Measurements from ENCODE around the gene TMEM184A.
"Not testable (repeated sequence)": the region's sequence is repeated elsewhere in the genome, so short reads cannot be mapped to it uniquely, and the experiment has no call there.

The TMEM184A gene

DNA sequence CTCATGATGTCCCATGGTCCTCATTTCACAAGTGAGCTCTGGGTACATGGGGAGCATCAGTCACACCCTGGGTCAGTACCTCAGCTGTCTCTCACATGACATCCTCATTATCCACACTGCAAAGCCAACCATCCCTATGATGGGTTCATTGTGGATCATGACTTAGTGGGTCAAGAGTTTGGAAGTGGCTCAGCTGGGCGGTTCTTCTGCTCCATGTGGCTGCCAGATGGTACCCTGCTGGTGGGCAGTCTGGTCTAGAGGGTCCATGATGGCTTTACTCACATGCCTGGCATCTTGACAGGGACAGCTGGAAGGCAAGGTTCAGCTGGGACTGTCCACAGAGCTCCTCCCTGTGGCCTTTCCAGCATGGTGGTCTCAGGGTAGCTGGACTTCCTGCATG, 33.0 kb upstream of the TMEM184A start:
- DNase-seq, result no peak

DNA sequence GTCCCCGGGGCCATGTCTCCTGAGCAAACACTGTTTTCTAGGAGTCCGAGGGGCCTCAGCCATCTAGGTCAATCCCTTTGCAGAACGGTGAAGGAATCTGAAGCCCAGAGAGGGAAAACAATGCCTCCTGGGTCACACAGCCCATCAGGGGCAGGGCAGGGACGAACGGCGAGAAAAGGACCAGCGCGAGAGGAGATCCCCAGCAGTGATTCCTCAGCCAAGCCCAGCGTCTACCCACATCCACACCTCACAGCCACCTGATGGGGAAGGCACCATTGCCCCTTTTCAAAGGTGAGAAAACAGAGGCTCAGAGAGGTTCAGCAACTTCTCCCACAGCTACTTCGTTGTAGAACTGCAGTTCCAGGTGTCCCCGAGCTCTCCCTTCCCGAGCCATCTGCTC, 31.7 kb upstream of the TMEM184A start:
- no peak for DNase-seq

DNA sequence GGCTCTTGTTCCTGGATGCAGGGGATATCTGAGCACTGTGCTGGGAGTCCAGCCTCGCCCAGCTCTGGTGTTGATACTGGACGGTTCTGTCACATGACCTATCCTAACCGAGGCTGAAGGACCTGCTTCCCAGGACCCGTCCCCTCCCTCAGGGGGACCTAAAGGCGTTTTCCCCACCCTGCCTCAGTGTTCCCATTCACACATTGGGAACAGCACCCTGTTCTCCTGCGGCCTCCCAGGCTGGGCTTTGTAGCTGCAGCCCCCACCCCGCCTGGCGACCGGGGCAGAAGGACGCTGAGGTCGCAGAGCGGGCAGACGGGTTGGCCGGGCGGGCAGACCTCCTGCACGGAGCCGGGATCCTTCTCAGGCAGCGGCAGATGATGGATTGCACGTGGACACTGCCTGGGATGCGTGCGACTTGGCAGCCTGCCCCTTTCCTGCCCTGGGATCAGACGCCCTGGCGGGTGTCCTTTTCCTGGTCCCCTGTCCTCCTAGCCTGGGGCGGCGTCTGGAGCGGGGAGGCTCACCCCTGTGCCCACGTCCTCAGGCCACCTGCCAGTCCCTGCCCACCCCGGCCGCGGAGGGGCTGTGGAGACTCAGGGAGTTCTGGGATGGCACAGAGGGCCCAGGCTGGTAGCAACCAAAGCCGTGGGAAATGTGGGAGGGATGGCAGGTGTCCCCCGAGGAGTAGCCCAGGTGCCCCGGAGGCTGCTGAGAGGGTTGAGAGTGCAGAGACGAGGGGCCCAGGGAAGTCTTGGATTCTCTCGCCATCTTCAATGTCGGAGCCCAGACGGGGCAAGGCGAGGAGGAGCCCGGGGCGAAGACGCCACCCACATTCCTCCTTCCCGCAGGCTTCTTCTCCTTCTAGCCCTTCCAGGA, 31.1 kb upstream of the TMEM184A start:
- DNase-seq, result no peak

DNA sequence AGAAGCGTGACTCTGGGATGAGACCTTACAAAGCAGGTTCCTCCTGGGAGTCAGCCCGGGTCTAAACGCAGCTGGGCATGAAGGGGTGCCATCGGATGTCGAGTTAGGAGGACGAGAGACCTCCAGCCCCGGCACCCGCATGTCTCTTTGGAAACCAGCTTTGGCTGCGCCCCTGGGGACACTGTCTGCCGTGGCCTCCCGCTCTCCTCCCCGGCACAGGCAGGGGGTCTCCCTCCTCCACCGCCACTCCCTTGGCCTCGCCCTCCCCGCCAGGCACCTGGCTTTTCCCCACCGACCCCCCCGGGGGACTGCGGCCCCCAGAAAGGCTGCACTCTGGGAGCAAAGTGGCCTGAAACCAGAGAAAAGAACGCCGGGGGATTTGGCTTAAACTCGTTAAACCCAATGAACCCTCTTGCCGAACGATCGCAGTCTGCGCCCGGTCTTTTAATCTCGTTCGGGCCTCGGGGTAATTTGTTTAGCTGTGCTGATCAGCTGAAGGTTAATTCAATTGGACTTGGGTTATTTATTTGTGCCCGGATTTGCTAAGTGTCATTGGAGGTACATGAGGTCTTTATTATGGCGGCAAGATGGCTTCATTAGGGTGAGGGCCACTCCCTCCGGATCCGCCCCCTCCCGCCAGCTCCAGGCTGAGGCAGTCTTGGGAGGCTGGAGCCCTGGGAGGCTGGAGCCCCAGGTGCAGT, 30.3 kb upstream of the TMEM184A start:
- DNase-seq, result no peak

DNA sequence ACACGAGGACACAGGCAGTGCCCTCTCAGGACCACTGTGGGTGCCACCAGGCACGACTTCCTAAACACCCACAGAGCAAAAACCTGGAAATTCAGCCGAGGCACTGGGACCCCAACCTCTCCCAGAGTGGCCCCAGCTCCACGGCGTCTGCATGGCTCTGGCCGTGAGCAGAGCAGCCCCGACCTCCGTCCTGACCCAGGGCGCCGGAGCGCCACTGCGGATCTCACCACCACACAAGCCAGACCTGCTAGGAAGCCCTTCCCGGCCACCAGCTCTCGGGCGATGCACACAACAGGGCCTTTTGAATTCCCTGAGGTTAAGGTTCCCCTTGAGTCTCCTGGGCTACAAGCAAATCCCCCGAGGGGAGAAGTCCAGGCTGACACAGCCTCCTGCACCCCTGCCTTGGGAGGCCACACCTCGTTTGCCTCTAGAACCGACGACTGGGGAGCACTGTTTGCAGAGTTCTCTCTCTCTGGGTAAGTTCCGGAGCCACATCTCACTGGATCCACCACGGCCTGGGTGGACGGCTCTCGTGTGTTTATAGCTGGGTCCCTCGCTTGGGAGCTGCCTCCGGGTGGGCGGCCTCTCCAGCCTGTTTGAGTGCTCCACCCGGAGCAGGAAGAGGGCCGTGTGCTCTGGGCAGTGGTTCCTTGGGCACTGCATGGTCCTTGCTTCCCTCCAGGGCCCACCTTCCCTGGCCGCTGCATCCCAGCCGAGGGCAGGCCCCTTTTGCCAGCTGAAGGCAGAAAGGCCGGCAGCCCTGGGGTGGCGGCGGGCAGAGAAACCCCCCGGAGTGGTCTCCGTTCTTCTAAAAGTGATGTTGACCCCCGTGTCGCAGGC, 29.4 kb upstream of the TMEM184A start:
- no peak for DNase-seq

GRCh38 chr7:1584700-1585099, 28.7 kb upstream of the TMEM184A start:
- no peak for DNase-seq

- not testable (repeated sequence) for DNase-seq
These were observed 27.4 kb upstream of the TMEM184A start for GRCh38 chr7:1583241-1583930.

DNA sequence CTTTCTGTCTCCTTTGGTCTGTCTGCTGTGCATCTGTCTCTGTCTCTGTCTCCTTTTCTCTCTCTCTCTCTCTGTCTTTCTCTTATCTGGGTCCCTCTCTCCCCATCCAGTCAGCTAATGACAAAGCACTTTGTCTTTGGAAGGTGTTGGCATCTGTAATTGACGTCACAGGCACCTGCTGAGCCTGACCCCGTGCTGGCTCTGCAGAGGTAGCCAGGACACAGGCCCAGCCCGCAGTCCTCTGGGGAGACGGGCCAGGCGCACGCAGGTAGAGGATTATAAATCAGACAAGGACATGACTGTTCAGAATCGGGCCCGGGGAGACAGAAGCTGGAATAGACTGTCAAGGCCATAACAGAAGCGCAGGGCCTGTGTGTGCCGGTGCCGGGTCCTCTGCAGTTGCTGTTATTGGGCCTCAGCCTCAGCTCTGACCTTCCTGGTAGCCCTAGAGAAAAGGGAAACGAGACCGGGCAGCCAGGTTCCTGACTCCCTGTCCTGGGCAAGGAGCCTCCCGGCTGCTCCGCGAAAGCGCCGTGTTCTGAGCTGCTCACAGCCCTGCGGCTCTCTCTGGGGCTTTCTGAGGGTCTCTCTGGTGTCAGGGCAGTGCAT, 24.5 kb upstream of the TMEM184A start:
- DNase-seq, result no peak

- peak; percentile 81 for DNase-seq
These were observed 23.7 kb upstream of the TMEM184A start for GRCh38 chr7:1579481-1580421.

DNA sequence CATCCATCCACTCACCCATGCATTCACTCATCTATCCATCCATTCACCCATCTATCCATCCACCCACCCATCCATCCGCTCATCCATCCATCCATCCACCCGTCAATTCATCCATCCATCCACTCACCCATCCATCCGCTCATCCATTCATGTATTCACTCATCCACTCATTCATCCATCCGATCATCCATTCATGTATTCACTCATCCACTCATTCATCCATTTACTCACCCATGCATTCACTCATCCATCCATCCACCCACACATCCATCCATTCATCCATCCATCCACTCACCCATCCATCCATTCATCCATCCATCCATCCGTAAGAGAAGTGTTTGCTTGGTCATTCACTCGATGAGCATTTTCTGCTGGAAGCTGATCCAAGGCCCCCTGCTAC, 22.5 kb upstream of the TMEM184A start:
- no peak for DNase-seq

DNA sequence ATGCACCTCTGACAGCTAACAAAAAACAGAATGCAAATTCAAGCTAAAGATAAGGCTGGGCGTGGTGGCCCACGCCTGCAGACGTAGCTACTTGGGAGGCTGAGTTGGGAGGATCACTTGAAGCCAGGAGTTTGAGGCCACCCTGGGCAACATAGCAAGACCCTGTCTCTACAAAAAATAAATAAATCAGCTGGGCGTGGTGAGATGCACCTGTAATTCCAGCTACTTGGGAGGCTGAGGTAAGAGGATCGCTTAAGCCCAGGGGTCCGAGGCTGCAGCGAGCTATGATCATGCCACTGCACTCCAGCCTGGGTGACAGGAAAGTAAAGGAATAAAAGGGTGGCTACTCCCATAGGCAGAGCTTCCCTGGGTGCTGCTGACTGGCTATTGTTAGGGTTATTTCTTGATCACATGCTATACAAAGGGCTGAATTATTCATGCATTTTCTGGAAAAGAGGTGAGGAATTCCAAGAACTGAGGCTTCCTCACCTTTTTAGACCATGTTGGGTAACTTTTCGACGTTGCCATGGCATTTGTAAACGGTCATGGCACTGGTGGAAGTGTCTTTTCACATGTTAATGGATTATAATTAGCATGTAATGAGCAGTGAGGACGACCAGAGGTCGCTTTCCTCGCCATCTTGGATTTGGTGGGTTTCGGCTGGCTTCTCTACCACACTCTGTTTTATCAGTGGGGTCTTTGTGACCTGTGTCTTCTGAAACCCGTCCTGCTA, 20.7 kb upstream of the TMEM184A start:
- DNase-seq, result no peak

- no peak for DNase-seq
These were observed 19.8 kb upstream of the TMEM184A start for GRCh38 chr7:1575809-1576208.

DNA sequence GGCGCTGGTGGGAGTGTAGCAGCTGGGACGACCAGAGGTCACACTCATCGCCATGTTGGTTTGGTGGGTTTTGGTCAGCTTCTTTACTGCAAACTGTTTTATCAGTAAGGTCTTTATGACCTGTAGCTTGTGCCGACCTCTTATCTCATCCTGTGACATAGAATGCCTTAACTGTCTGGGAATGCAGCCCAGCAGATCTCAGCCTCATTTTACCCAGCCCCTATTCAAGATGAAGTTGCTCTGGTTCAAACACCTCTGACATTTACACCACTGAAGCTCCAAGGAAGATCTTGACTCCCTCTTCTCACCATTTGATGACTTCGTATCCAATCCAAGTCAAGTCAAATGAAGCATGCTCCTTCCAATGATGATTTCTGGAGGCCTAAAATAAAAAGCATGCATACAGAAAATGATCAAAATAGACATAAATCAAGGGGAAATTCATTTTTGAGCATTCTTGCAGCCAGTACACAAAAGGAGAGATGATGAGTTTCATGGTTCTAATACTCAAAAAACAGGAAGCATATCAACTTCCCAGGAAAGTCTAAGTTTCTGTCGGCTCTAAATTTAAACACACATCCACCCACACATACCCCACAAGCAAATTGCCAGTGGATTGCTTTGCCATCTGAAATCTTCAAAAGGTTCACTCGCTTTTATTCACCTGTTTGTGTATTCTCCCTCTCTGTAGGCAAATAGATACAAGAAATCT, 16.3 kb upstream of the TMEM184A start:
- no peak for DNase-seq

GRCh38 chr7:1569833-1570632, 14.0 kb upstream of the TMEM184A start, which contains the start of gene PSMG3:
TSS of gene PSMG3 (minus strand) at chr7:1570032. CDS start at chr7:1569339, 693 bp downstream.
- DNase-seq, result peak; percentile 95

DNA sequence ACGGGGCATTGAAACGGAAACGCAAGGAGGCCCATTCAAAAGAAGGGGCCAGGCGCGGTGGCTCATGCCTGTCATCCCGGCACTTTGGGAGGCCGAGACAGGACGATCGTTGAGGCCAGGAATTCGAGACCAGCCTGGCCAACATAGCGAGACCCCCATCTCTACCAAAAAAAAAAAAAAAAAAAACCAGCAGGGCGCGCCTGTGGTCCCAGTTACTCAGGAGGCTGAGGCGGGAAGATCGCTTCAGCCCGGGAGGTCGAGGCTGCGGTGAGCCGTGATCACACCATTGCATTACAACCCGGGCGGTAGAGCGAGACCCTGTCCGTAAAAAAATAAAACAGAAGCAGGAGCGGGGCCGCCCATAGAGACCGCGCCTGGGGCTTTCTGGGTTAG, 13.4 kb upstream of the TMEM184A start:
- no peak for DNase-seq

DNA sequence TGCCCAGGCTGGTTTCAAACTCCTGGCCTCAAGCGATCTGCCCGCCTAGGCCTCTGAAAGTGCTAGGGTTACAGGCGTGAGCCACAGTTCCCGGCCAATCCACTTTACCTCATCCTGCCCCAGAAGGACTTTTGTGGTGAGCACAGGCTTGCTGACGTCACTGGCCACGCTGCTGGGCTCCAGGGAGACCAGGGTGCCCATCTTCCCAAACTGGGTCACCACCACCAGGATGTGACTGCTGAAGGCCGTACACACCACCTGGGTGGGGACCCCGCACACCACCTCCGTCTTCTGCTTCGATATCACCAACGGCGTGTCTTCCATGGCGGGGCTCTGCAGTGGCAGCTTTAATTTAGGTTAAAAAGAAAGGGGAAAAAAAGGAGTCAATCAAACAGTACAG, 13.0 kb upstream of the TMEM184A start:
- DNase-seq, result peak; percentile 29

GRCh38 chr7:1567896-1568510, 12.0 kb upstream of the TMEM184A start:
- no peak for DNase-seq

DNA sequence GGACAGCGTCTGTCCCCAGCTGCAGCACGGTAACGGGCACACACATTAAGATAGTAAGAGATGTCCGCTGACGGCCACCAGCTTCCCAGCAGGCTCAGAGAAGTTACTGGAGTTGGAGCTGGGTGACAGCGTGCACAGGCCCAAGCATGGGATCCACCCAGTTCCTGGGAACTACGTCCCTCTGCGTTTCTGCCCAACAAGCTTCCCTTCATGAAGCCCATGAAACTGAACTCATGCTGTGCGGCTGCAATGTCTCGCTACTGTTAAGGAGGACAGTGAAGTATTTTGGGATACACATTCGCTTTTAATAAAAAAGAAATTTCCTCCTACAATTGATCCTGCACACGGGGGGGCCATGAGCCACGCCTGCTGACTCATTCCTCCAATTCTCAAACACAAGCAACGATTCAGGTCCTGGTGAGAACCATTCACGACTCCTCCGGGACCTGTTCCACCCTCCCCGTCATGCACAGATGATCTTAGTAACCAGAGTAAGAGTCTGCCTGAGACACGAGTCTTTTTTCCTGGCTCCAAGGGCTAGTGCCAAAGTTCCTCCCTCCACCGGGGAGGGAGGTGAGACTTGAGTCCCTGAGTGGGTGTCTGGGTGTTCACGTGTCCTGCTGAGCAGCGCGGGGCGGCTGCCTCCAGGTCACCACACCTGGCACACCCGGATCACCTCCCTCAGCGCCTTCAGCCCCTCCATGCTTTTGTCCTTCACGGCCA, 11.2 kb upstream of the TMEM184A start:
- no peak for DNase-seq
